ENCODE measurements around the gene XPC.

Gene XPC

GRCh38 chr3:14141602-14142341, 36.6 kb downstream of the XPC start:
- no peaks in the 10 kb centered on the region for H3K27me3 ChIP-seq
- H3K27ac ChIP-seq: peak overlapping the region; percentile 87 to 88
- no peaks in the 10 kb centered on the region for H3K9me3 ChIP-seq
- TF ChIP-seq, protein P1, sequence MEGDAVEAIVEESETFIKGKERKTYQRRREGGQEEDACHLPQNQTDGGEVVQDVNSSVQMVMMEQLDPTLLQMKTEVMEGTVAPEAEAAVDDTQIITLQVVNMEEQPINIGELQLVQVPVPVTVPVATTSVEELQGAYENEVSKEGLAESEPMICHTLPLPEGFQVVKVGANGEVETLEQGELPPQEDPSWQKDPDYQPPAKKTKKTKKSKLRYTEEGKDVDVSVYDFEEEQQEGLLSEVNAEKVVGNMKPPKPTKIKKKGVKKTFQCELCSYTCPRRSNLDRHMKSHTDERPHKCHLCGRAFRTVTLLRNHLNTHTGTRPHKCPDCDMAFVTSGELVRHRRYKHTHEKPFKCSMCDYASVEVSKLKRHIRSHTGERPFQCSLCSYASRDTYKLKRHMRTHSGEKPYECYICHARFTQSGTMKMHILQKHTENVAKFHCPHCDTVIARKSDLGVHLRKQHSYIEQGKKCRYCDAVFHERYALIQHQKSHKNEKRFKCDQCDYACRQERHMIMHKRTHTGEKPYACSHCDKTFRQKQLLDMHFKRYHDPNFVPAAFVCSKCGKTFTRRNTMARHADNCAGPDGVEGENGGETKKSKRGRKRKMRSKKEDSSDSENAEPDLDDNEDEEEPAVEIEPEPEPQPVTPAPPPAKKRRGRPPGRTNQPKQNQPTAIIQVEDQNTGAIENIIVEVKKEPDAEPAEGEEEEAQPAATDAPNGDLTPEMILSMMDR (IDR thresholded peaks at IDR 0.05): no peak
- H3K4me1 ChIP-seq: peaks cover 0 to 90% (median 74%) of the 10 kb centered on the region in 4 donors
- intact Hi-C loops (cut with DNase I; ENCODE audit: low total_unique reads): loop anchor here (5.0 kb wide), 1 partner anchor 36 kb away; the partner anchor contains the start of genes LSM3 and XPC
- DNase-seq: no peak
- peaks cover 34 to 68% (median 52%) of the 10 kb centered on the region in 3 donors for H3K36me3 ChIP-seq
- no peak overlapping the region for H3K4me3 ChIP-seq

GRCh38 chr3:14141144-14141543, 37.3 kb downstream of the XPC start:
- Histone ChIP-seq H3K9me3 (no peaks in the 10 kb centered on the region), H3K36me3 (peaks cover 36 to 67% (median 51%) of the 10 kb centered on the region in 3 donors), H3K4me1 (peaks cover 0 to 90% (median 72%) of the 10 kb centered on the region in 4 donors), H3K4me3 (no peak overlapping the region), H3K27ac (peak overlapping the region; percentile 87 to 88), H3K27me3 (no peaks in the 10 kb centered on the region)
- DNase-seq: no peak
- TF ChIP-seq, protein P1 (IDR thresholded peaks at IDR 0.05): no peak
- intact Hi-C loops (cut with DNase I; ENCODE audit: low total_unique reads): loop anchor here (5.0 kb wide), 1 partner anchor 36 kb away; the partner anchor contains the start of genes LSM3 and XPC

GRCh38 chr3:14140668-14141067, 37.7 kb downstream of the XPC start:
- Histone ChIP-seq H3K36me3 (peaks cover 40 to 67% (median 51%) of the 10 kb centered on the region in 3 donors), H3K27ac (peak overlapping the region; percentile 87 to 88), H3K27me3 (no peaks in the 10 kb centered on the region), H3K4me3 (no peak overlapping the region), H3K9me3 (no peaks in the 10 kb centered on the region), H3K4me1 (peaks cover 0 to 85% (median 67%) of the 10 kb centered on the region in 4 donors)
- intact Hi-C loops (cut with DNase I; ENCODE audit: low total_unique reads): loop anchor here (5.0 kb wide), 1 partner anchor 37 kb away; the partner anchor contains the start of genes LSM3 and XPC
- TF ChIP-seq, protein P1 (IDR thresholded peaks at IDR 0.05): no peak
- no peak for DNase-seq

GRCh38 chr3:14139771-14140170, 38.6 kb downstream of the XPC start:
- TF ChIP-seq, protein P1 (IDR thresholded peaks at IDR 0.05): no peak
- intact Hi-C loops (cut with DNase I; ENCODE audit: low total_unique reads): loop anchor here (5.0 kb wide), 1 partner anchor 38 kb away; the partner anchor contains the start of genes LSM3 and XPC
- Histone ChIP-seq H3K4me1 (peaks cover 0 to 76% (median 58%) of the 10 kb centered on the region in 4 donors), H3K4me3 (no peak overlapping the region), H3K9me3 (no peaks in the 10 kb centered on the region), H3K27me3 (no peaks in the 10 kb centered on the region), H3K27ac (peak overlapping the region; percentile 87 to 88), H3K36me3 (peaks cover 49 to 72% (median 58%) of the 10 kb centered on the region in 3 donors)
- DNase-seq: no peak

DNA sequence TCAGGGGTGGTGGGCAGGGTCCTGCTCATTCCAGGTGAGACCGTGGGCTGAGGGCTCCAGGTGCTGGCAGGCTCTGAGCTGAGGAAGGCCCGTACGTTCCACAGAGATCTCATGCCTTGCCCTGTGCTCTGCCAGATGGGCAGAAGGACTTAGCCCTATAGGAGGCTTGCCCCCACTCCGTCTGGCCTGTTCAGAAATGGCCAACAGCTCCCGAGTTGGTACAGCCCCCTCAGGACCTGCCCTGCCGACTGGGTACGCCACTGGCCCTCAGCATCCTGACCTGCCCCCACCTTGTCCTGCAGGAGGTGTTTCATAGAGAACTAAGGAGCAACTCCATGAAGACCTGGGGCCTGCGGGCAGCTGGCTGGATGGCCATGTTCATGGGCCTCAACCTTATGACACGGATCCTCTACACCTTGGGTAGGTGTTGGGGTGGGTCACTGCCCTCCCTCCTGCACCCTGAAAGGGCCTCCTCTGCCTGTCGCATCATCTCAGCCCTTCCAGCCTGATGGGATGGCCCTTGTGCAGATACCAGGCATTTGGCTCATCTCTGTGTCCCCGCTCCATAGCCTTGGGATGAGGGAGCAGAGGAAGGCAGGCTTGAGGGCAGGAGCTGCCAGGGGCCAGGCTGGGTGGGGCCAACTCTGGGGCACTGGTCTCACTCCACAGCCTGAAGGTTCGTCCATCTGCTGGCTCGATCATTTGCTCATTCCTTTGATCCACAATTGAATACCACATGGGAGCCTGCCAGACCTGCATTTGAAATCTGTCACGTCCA, 39.3 kb downstream of the XPC start:
- no peaks in the 10 kb centered on the region for H3K9me3 ChIP-seq
- peaks cover 56 to 80% (median 65%) of the 10 kb centered on the region in 3 donors for H3K36me3 ChIP-seq
- DNase-seq: no peak
- intact Hi-C loops (cut with DNase I; ENCODE audit: low total_unique reads): no loop called here
- peaks cover 0 to 71% (median 54%) of the 10 kb centered on the region in 4 donors for H3K4me1 ChIP-seq
- H3K27me3 ChIP-seq: no peaks in the 10 kb centered on the region
- H3K27ac ChIP-seq: peak overlapping the region; percentile 87 to 88
- H3K4me3 ChIP-seq: no peak overlapping the region
- TF ChIP-seq, protein P1 (IDR thresholded peaks at IDR 0.05): no peak
